ENCODE data around the gene NLGN1.

NLGN1 gene

DNA sequence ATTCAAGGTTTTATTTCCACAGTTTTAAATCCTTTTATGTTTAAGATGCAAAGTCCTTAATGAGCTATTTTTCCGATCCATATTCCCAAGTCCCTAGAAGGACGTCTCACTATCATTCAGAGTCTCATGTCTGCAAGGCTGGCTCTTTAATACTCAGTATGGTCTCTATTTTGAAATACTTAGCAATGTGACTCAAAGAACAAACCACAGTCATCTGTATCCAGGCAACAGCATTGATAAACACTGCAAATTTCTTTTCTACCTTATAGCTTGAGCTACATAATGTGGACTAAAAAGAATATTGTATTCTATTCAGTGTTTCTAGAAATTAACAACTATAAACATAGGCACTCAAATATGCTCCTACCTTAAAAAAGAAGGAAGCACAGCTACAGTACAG is 873.3 kb downstream of the NLGN1 start:
- H3K4me1 Mint-ChIP-seq (ENCODE audit: low read depth), result no peaks in the 10 kb centered on the region
- H3K4me3 Mint-ChIP-seq, result no peak overlapping the region
- H3K36me3 Mint-ChIP-seq (ENCODE audit: low read depth), result no peaks in the 10 kb centered on the region
- no peak overlapping the region for H3K27ac Mint-ChIP-seq
- H3K27me3 Mint-ChIP-seq (ENCODE audit: low read depth), result no peaks in the 10 kb centered on the region
- H3K9me3 Mint-ChIP-seq, result no peaks in the 10 kb centered on the region

DNA sequence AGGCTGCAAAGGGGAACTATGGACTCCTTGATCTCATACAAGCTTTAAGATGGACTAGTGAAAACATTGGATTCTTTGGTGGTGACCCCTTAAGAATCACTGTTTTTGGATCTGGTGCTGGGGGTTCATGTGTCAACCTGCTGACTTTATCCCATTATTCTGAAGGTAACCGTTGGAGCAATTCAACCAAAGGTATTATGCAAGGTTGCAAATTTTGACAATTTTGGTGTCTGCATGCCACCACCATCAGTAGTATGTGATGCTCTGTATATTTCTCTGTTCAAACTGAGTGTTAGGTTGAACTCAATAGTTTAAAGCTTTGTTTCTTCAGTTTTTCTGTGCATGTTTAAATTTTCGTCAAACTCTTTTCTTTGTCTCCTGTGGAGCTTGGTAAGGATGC is 877.8 kb downstream of the NLGN1 start:
- no peaks in the 10 kb centered on the region for H3K4me1 Mint-ChIP-seq (ENCODE audit: low read depth)
- no peak overlapping the region for H3K27ac Mint-ChIP-seq
- H3K4me3 Mint-ChIP-seq, result no peak overlapping the region
- H3K36me3 Mint-ChIP-seq (ENCODE audit: low read depth), result no peaks in the 10 kb centered on the region
- no peaks in the 10 kb centered on the region for H3K27me3 Mint-ChIP-seq (ENCODE audit: low read depth)
- no peaks in the 10 kb centered on the region for H3K9me3 Mint-ChIP-seq

DNA sequence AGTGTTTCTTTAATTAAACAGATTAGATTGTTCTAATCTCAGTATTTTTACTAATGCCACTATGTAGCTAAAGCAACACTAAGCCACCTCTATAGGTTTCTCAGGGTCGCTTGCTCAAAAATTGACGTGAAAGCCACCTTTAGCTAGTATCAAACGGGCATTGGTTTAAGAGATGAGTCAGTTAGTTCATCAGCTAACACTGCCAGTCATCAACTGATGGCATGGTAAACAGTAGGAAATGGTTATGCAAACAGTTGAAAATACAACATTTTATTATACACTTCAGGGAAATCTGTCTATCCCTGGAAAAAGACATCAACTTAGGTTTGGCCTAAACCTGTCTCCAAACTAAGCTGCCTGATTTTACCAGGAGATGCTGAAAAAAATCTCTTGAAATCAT is 879.3 kb downstream of the NLGN1 start:
- H3K4me1 Mint-ChIP-seq (ENCODE audit: low read depth), result no peaks in the 10 kb centered on the region

DNA sequence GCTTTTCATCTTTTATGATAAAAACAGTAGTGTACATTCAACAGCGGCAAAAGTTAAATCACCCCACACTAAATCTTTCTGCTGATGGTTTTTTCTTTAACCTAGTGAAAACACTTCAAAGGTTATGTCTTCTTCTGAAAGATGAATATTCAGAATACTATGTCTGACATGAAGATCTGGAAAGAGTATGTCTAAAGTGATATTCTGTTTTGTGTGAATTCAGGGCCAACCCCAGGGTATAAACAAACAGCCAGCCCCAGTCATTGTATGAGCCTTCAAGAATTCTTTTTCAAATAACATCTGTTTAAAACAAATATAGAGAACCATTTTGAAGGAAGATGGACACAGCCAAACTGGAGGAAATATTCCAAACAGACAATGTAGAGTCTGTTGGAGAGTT is 880.5 kb downstream of the NLGN1 start:
- no peaks in the 10 kb centered on the region for H3K36me3 Mint-ChIP-seq (ENCODE audit: low read depth)
- H3K27ac Mint-ChIP-seq, result no peak overlapping the region
- no peak overlapping the region for H3K4me3 Mint-ChIP-seq
- no peaks in the 10 kb centered on the region for H3K27me3 Mint-ChIP-seq (ENCODE audit: low read depth)
- H3K4me1 Mint-ChIP-seq (ENCODE audit: low read depth), result no peaks in the 10 kb centered on the region
- no peaks in the 10 kb centered on the region for H3K9me3 Mint-ChIP-seq

More for the DNA sequence above, 879.3 kb downstream of the NLGN1 start:
- Mint-ChIP-seq H3K4me3 (no peak overlapping the region), H3K27me3 (ENCODE audit: low read depth) (no peaks in the 10 kb centered on the region), H3K27ac (no peak overlapping the region), H3K9me3 (no peaks in the 10 kb centered on the region), H3K36me3 (ENCODE audit: low read depth) (no peaks in the 10 kb centered on the region)

DNA sequence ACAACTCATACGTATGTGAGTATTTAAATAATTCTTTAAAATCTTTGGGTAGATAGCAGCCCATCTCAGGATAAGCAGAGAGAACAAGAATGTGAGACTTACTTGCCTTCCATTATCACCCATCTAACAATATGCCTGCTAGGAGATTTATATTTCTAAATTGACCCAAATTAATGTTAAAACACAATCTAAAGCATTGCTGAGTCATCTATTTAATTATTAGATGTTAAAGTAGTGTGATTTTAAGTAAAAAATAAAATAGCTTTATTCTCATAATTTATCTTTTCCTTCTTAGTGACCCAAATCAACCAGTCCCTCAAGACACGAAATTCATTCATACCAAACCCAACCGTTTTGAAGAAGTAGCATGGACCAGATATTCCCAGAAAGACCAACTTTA is 882.6 kb downstream of the NLGN1 start:
- Mint-ChIP-seq H3K4me1 (ENCODE audit: low read depth) (no peaks in the 10 kb centered on the region), H3K4me3 (no peak overlapping the region), H3K27ac (no peak overlapping the region), H3K27me3 (ENCODE audit: low read depth) (no peaks in the 10 kb centered on the region), H3K9me3 (no peaks in the 10 kb centered on the region), H3K36me3 (ENCODE audit: low read depth) (no peaks in the 10 kb centered on the region)

DNA sequence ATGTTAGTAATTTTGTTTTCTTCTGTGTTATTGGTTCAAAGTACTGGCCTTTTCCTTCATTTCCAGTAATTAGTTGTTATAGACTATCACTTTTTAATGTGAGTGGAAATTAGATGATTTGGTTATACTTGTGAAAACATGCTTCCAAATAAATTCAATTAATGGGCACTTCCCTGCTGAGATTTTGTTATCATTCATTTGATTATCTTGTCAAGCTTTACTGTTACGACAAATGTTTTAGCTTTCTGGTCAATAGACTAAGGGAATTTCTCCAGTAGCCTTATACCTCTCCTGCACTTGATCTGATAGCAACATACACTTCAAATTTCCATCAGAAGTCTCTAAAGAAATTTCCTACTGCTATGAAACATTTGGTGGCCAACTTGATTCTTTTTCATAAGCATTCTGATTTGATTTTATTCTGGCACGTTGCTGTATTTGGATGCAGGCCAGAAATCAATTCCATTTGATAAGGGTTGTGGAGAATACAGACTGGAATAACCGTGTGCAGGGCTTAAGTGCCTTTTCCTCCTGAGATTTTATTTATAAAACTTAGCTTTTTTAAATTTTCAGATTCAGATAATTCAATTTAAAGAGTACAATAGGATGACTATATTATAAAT is 887.8 kb downstream of the NLGN1 start:
- H3K4me1 Mint-ChIP-seq (ENCODE audit: low read depth), result no peaks in the 10 kb centered on the region
- no peaks in the 10 kb centered on the region for H3K36me3 Mint-ChIP-seq (ENCODE audit: low read depth)
- no peak overlapping the region for H3K27ac Mint-ChIP-seq
- no peaks in the 10 kb centered on the region for H3K9me3 Mint-ChIP-seq
- H3K27me3 Mint-ChIP-seq (ENCODE audit: low read depth), result no peaks in the 10 kb centered on the region
- no peak overlapping the region for H3K4me3 Mint-ChIP-seq

DNA sequence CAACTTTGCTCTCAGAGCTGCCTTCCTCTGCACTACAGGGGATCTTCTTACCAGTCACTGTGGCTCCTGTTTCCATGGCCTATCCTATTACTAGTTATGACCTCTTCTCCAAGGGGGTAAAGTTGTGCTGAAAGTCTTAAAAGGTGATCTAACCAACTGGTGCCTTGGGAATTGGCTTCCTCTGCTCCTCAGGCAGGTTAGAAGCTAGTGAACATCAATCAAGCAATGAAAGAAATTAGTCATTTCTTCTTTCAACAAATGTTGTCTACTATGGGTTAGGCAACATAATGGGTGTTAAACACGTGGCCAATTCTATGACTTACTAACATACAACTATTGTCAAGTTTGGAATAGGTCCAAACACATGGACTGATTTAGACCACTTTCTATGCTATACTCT is 890.2 kb downstream of the NLGN1 start:
- H3K4me1 Mint-ChIP-seq (ENCODE audit: low read depth), result no peaks in the 10 kb centered on the region
- no peaks in the 10 kb centered on the region for H3K27me3 Mint-ChIP-seq (ENCODE audit: low read depth)
- no peak overlapping the region for H3K27ac Mint-ChIP-seq
- no peak overlapping the region for H3K4me3 Mint-ChIP-seq
- H3K36me3 Mint-ChIP-seq (ENCODE audit: low read depth), result no peaks in the 10 kb centered on the region
- H3K9me3 Mint-ChIP-seq, result no peaks in the 10 kb centered on the region

DNA sequence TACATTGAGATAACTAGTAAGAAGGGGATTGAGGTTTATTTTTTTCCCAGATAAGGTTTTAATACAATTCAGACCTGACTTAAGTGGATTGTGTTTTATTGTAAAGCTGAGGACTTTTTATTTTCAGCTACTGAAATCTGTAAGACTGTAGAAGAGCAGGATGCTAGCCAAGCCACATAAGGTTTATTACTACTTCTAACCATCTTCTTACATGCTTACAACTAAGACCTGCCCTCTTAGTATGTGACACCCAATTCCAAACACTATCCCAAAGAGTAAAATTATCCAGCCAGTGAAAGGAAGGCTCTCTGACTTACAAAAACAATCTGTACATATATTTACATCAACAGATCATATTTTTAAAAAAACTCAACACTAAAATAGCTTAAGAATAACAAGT is 897.1 kb downstream of the NLGN1 start:
- Mint-ChIP-seq H3K27ac (no peak overlapping the region), H3K27me3 (ENCODE audit: low read depth) (no peaks in the 10 kb centered on the region), H3K9me3 (peaks cover 3% of the 10 kb centered on the region), H3K4me3 (no peak overlapping the region), H3K4me1 (ENCODE audit: low read depth) (no peaks in the 10 kb centered on the region), H3K36me3 (ENCODE audit: low read depth) (no peaks in the 10 kb centered on the region)

DNA sequence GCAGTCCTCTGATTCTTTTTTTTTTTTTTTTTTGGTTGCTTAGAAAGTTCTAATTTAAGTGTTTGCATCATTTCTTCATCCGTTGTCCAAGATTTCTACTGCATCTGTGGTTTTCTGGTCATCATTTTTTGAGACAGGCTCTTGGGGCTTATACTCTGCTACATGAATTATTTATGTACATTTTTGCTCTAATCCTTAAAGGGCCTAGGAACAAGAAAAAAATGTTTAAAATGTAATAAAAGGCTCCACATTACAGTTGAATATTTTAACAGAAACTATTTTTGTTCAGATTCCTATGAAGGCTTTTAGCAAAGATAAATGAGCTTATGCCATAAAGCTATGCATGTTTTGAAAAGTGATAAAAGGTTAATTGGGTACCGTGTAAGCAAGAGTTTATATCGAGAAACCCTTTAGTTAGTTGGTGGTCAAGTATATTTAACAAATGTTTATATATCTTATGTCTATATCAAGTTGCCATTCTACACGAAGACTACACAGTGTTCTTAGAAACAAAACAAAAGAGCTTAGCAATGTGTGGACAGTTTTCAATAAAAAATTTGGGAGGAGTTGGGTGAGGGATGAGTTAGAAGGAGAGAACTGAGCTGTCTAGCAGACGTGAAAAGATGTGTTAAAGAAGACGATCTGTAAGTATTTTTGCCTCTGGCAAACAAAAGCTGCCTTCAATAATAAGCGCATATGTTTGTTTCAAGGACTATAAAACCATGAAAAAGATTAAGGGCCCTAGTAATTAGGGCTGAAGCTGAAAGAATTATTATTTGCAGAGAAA is 898.0 kb downstream of the NLGN1 start:
- Mint-ChIP-seq H3K4me1 (ENCODE audit: low read depth) (no peaks in the 10 kb centered on the region), H3K27ac (no peak overlapping the region), H3K36me3 (ENCODE audit: low read depth) (no peaks in the 10 kb centered on the region), H3K9me3 (peaks cover 3% of the 10 kb centered on the region), H3K4me3 (no peak overlapping the region), H3K27me3 (ENCODE audit: low read depth) (no peaks in the 10 kb centered on the region)

DNA sequence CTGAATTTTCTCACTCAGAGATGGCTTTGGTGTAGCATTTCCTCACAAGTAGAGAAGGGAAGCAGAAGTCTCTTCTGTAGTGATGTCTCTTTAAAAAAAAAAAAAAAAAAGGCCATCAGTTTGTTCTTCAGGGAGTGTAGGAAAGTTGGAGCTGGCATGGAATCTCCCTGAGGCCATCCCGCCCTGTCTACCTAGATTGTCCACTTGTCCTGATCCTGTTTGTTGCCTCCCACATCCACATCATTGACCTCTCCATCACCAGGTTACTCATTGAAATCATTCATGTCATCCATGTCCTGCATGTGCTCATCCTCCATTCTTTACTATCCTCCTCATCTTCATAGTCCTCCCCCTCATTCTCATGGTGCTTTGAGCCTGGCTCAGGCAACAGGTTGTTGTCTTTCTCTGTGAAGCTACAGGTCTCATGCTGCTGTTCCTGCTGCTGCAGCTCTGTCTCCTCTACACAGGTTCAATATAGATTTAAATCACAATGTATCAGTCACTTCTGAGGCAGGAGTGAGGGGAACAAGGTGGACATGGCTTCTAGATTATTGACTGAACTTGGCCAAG is 905.3 kb downstream of the NLGN1 start:
- no peak overlapping the region for H3K4me3 Mint-ChIP-seq
- H3K27ac Mint-ChIP-seq, result no peak overlapping the region
- H3K9me3 Mint-ChIP-seq, result peaks cover 3% of the 10 kb centered on the region
- H3K27me3 Mint-ChIP-seq (ENCODE audit: low read depth), result no peaks in the 10 kb centered on the region
- H3K36me3 Mint-ChIP-seq (ENCODE audit: low read depth), result no peaks in the 10 kb centered on the region
- no peaks in the 10 kb centered on the region for H3K4me1 Mint-ChIP-seq (ENCODE audit: low read depth)

DNA sequence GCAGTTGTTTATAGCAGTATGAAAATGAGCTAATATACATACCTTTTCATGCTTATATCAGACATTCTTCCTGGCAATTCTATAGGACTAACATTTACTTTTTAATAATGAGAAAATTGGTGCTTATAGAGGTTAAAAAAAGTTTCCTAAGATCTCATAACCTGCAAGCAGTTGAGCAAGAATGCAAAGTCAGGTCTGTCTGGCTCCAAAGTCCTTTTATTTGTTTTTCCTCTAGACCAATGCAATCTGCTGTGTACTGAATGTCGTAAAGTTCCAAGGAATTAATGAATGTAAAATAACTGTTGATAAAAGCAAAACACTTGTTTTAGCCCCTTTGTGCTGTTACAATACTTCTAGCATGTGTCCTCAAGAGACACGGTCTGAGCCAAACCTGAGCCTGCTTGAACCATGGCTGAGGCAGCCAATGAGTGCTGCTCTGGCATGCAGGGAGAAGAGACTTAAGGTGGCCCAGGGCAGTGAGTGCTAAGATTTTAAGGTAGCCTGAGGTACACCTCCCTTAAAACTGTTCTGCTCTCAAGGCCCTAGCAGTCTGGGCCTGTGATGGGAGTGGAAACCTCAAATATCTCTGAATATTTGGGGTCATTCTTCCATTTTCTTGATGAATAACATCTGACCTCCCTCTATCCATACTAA is 906.5 kb downstream of the NLGN1 start:
- H3K9me3 Mint-ChIP-seq, result peaks cover 3% of the 10 kb centered on the region
- no peak overlapping the region for H3K4me3 Mint-ChIP-seq
- H3K36me3 Mint-ChIP-seq (ENCODE audit: low read depth), result no peaks in the 10 kb centered on the region
- no peaks in the 10 kb centered on the region for H3K27me3 Mint-ChIP-seq (ENCODE audit: low read depth)
- H3K27ac Mint-ChIP-seq, result no peak overlapping the region
- no peaks in the 10 kb centered on the region for H3K4me1 Mint-ChIP-seq (ENCODE audit: low read depth)

DNA sequence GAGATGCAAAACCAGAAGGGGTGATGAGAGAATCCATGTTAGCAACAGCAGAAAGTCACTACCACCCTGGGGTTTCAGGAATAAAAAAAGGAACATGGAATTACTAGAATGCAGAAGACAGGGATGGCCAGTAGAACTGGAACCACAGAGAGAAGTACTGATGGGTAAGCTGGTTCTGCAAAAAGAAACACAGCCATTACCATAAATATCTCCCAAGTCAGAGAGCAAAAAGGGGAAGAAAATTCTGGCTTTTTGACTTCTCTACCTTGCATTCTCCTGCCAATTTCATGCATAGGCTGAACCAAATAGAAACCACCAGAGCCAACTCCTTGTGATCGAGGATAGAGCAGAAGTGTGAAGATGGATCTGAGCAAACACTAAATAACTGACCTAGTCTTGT is 911.2 kb downstream of the NLGN1 start:
- no peaks in the 10 kb centered on the region for H3K9me3 Mint-ChIP-seq
- H3K36me3 Mint-ChIP-seq (ENCODE audit: low read depth), result no peaks in the 10 kb centered on the region
- no peak overlapping the region for H3K27ac Mint-ChIP-seq
- no peak overlapping the region for H3K4me3 Mint-ChIP-seq
- H3K27me3 Mint-ChIP-seq (ENCODE audit: low read depth), result no peaks in the 10 kb centered on the region
- H3K4me1 Mint-ChIP-seq (ENCODE audit: low read depth), result no peaks in the 10 kb centered on the region

DNA sequence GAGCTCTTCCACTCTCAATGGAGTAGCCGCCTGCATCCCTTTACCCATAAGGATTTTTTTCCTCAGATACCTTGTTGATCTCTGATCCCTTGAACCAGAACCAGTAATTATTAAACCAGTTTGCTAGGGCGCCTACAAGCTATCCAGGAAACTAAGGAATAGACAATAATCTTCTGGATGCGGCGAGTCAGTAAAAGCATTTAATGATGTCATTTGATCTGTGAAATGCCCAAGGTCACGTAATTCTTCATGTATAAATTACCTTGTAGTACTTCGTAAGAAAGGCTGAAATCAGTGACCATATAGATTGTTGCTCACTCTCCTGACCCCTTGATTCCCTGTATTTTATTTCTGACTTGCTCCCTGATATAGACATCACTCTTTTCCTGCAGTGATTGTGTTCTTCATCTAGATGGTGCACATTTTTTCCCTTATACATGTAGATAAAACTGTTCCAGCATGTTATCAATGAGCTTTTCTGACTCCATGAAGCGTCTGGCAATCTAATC is 913.0 kb downstream of the NLGN1 start:
- Mint-ChIP-seq H3K27me3 (ENCODE audit: low read depth) (no peaks in the 10 kb centered on the region), H3K4me1 (ENCODE audit: low read depth) (no peaks in the 10 kb centered on the region), H3K9me3 (no peaks in the 10 kb centered on the region), H3K27ac (no peak overlapping the region), H3K36me3 (ENCODE audit: low read depth) (no peaks in the 10 kb centered on the region), H3K4me3 (no peak overlapping the region)

DNA sequence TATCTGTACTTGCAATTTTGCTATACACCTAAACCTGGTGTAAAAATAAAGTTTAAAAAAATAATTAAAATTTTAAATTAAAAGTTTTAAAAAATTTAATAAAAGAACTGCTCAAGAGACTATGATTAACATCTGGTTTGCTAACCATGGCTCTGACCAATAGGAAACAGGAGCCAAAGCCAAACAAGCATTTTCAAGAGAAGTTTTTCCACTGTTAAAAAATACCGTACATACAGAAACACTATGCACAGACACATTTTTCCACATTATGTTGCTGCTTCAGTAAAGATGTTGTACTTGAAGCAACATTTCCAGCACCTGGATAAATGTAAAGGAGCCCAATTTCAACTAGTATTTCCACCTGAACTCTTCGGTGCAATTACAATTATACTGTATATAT is 917.7 kb downstream of the NLGN1 start:
- H3K4me3 Mint-ChIP-seq, result no peak overlapping the region
- peaks cover 2% of the 10 kb centered on the region for H3K9me3 Mint-ChIP-seq
- no peaks in the 10 kb centered on the region for H3K27me3 Mint-ChIP-seq (ENCODE audit: low read depth)
- H3K36me3 Mint-ChIP-seq (ENCODE audit: low read depth), result no peaks in the 10 kb centered on the region
- H3K27ac Mint-ChIP-seq, result no peak overlapping the region
- H3K4me1 Mint-ChIP-seq (ENCODE audit: low read depth), result no peaks in the 10 kb centered on the region

DNA sequence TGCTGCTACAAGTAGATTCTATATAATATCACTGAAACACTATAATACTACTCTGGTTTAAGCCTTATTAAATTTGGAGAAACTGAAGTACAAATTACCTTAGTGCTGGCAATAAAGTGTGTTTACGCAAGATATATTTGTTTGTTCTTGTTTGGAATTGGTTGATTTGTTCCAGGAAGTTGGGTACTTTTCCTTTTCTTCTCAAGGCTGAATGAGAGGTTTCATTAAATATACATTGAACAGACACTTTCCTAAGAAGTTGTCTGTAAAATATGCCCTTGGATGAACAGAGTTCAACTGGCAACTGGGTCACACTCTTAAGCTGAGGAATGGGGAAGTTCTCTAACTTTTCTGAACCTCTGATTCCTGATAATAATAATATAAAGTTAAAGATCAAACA is 919.5 kb downstream of the NLGN1 start:
- Mint-ChIP-seq H3K4me3 (no peak overlapping the region), H3K36me3 (ENCODE audit: low read depth) (no peaks in the 10 kb centered on the region), H3K4me1 (ENCODE audit: low read depth) (no peaks in the 10 kb centered on the region), H3K9me3 (peaks cover 4% of the 10 kb centered on the region), H3K27me3 (ENCODE audit: low read depth) (no peaks in the 10 kb centered on the region), H3K27ac (no peak overlapping the region)

All from T-helper 1 cell treated with Interleukin-12 subunit alpha and Interleukin-12 subunit beta and Interleukin-4 antibody, amounts not matched to agents 30 μg/mL and 1 μg/mL, for 36 hours (primary cell).